ENCODE results near the gene WWOX. TPM values are rescaled to one million over a fixed set of nuclear protein-coding genes. Genes with fewer than 3 reads are reported as not detected.

WWOX gene
- total RNA-seq, 1 experiment from 2014 or later: 35.6 TPM

DNA sequence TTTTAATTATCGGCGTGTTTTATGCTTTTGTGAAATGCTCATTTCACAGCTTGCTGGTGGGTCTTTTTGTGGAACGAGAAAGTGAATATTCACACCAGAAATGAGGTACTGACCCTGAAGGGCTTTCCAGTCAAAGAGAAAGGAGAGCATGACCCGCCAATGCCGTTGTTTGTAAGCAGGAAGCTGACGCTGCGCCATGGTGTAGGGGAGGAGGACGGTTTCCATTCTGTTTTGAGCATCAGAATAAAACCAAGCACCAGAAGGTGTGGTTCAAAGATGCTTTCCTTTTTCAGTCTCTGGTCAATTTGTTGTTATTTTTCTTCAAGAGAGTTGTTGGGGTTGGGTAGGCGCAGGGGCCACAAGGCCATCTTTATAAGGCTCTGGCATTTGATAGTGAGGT, 669.3 kb downstream of the WWOX start:
- CTCF ChIA-PET: no interaction called here

DNA sequence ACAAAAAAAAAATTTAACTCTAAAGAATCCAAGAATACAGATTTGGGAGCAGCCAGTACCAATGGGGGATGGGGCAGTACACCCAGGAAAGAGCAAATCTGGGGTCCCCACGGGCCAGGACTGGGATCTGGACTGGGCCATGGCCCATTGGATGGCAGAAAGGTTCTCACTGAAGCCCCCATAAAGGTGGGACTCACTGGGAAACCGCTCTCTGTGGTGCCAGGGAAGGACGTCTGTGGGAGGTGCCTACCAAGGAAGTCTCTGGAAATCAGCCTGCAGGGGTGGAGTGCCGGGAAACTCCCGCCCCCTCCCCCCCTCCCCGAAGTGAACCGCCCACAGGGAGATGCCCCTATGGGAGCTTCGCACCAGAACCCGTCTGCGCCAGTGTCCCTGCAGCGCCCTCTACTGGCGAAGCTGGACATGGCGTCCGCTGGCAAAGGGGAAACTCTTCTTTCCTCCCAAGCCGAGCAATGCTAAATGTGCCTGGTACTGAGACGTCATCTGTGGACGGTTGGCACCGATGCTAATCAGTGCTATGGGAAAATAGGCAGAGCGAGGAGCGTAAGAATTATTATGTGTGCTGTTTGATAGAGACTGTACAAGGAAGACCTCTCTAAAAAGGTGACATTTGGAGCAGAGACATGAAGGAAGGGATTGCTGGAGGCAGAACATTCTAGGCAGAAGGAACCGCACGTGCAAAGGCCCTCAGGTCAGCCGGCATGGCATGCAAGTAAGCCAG, 671.1 kb downstream of the WWOX start:
- Histone ChIP-seq H2AFZ (no peak overlapping the region), H4K20me1 (ENCODE audit: insufficient read depth) (no peaks in the 10 kb centered on the region), H3K4me3 (no peak overlapping the region), H3K27ac (no peak overlapping the region), H3K27me3 (ENCODE audit: insufficient read depth, low read depth) (no peaks in the 10 kb centered on the region), H3F3A (ENCODE audit: insufficient read depth, low read depth) (no peaks in the 10 kb centered on the region), H3K4me1 (replicated peaks; ENCODE audit: insufficient read depth) (no peaks in the 10 kb centered on the region), H3K9me3 (ENCODE audit: insufficient read depth, low read depth) (no peaks in the 10 kb centered on the region), H3K4me2 (no peak overlapping the region), H3K36me3 (ENCODE audit: low read depth) (no peaks in the 10 kb centered on the region), H3K79me2 (ENCODE audit: low read depth) (no peaks in the 10 kb centered on the region), H3K9me2 (ENCODE audit: insufficient read depth) (no peaks in the 10 kb centered on the region)
- TF ChIP-seq, protein P1, sequence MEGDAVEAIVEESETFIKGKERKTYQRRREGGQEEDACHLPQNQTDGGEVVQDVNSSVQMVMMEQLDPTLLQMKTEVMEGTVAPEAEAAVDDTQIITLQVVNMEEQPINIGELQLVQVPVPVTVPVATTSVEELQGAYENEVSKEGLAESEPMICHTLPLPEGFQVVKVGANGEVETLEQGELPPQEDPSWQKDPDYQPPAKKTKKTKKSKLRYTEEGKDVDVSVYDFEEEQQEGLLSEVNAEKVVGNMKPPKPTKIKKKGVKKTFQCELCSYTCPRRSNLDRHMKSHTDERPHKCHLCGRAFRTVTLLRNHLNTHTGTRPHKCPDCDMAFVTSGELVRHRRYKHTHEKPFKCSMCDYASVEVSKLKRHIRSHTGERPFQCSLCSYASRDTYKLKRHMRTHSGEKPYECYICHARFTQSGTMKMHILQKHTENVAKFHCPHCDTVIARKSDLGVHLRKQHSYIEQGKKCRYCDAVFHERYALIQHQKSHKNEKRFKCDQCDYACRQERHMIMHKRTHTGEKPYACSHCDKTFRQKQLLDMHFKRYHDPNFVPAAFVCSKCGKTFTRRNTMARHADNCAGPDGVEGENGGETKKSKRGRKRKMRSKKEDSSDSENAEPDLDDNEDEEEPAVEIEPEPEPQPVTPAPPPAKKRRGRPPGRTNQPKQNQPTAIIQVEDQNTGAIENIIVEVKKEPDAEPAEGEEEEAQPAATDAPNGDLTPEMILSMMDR (conservative IDR thresholded peaks at IDR 0.05): peak; percentile 58
- TF ChIP-seq EZH2 (IDR thresholded peaks at IDR 0.05; ENCODE audit: low read depth): no peak
- intact Hi-C loops (cut with micrococcal nuclease; ENCODE audit: unreplicated experiment): loop anchor here (1.0 kb wide), 1 partner anchor 267 kb away; no protein-coding TSS in a partner anchor
- BruUV-seq (replicated peaks): no TSS peak
- ChIA-PET POLR2A (ENCODE audit: unreplicated experiment) (no interaction called here), CTCF (interaction anchor here (0.6 kb wide), 1 partner anchor 383 kb away, joined by 7 read pairs; no protein-coding TSS in a partner anchor)
- DNase-seq: peak in 1 of 2 experiments; percentile 35

More for the DNA sequence above, 669.3 kb downstream of the WWOX start:
- Histone ChIP-seq H3F3A (ENCODE audit: insufficient read depth, low read depth) (no peaks in the 10 kb centered on the region), H3K27ac (no peak overlapping the region), H3K4me3 (no peak overlapping the region), H3K36me3 (ENCODE audit: low read depth) (no peaks in the 10 kb centered on the region), H3K9me2 (ENCODE audit: insufficient read depth) (no peaks in the 10 kb centered on the region), H3K4me2 (no peak overlapping the region), H2AFZ (no peak overlapping the region), H3K79me2 (ENCODE audit: low read depth) (no peaks in the 10 kb centered on the region), H4K20me1 (ENCODE audit: insufficient read depth) (no peaks in the 10 kb centered on the region), H3K27me3 (ENCODE audit: insufficient read depth, low read depth) (no peaks in the 10 kb centered on the region), H3K9me3 (ENCODE audit: insufficient read depth, low read depth) (no peaks in the 10 kb centered on the region), H3K4me1 (replicated peaks; ENCODE audit: insufficient read depth) (no peaks in the 10 kb centered on the region)
- no TSS peak for BruUV-seq (replicated peaks)
- intact Hi-C loops (cut with micrococcal nuclease; ENCODE audit: unreplicated experiment): no loop called here
- no peak for TF ChIP-seq EZH2 (IDR thresholded peaks at IDR 0.05; ENCODE audit: low read depth)
- POLR2A ChIA-PET (ENCODE audit: unreplicated experiment): no interaction called here
- no peak for DNase-seq

DNA sequence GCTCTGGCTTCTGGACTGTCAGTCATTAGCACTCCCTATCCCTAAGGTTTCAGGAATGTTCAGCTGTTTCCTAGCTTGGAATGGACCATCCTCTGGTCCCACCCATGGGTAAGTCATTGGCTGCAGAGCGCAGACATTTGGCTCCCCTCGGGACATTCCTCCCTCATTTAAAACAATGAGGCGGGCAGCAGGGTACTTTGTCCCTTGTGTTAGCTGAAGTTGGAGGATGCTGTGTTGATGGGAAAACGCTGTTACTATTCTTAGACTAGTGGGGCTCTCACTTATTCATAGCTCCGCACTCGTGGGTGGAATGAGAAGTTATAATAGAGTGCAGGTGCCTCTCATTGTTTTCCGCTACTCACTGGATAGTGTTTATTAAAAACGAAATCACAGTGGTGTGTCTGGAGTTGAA, 673.8 kb downstream of the WWOX start:
- ChIA-PET POLR2A (ENCODE audit: unreplicated experiment) (no interaction called here), CTCF (no interaction called here)
- intact Hi-C loops (cut with micrococcal nuclease; ENCODE audit: unreplicated experiment): no loop called here
- no peaks in the 10 kb centered on the region for H3K4me1 ChIP-seq (replicated peaks; ENCODE audit: insufficient read depth)
- no peaks in the 10 kb centered on the region for H3K36me3 ChIP-seq (ENCODE audit: low read depth)
- TF ChIP-seq, protein P1 (conservative IDR thresholded peaks at IDR 0.05): no peak
- TF ChIP-seq EZH2 (IDR thresholded peaks at IDR 0.05; ENCODE audit: low read depth): no peak
- H3K27me3 ChIP-seq (ENCODE audit: insufficient read depth, low read depth): no peaks in the 10 kb centered on the region
- H3K9me2 ChIP-seq (ENCODE audit: insufficient read depth): no peaks in the 10 kb centered on the region
- H3K9me3 ChIP-seq (ENCODE audit: insufficient read depth, low read depth): no peaks in the 10 kb centered on the region
- H3K4me3 ChIP-seq: no peak overlapping the region
- H3K79me2 ChIP-seq (ENCODE audit: low read depth): no peaks in the 10 kb centered on the region
- no peak for DNase-seq
- BruUV-seq (replicated peaks): no TSS peak
- H3K4me2 ChIP-seq: no peak overlapping the region
- no peaks in the 10 kb centered on the region for H4K20me1 ChIP-seq (ENCODE audit: insufficient read depth)
- no peaks in the 10 kb centered on the region for H3F3A ChIP-seq (ENCODE audit: insufficient read depth, low read depth)
- no peak overlapping the region for H3K27ac ChIP-seq
- H2AFZ ChIP-seq: no peak overlapping the region

Data from PC-9 (cell line).